Calu3 (cell line): Measurements from ENCODE around the gene RSPH9. TPM values are rescaled to one million over a fixed set of nuclear protein-coding genes. Genes with fewer than 3 reads are reported as not detected.

Experiments used
- Bru-seq: library from RNA; stranded (reverse); fragments of 400-500 nt; gene quantifications from one replicate; lab custom pipeline; 2021; lab: Mats Ljungman, UMichigan
- BruChase-seq, 2 experiments: library from RNA; stranded (reverse); fragments of 400-500 nt; gene quantifications; one replicate each; lab custom pipeline; 2021; lab: Mats Ljungman, UMichigan
- BruUV-seq: library from RNA; stranded (reverse); fragments of 400-500 nt; replicated peaks from 2 replicates; lab custom pipeline; 2021; lab: Mats Ljungman, UMichigan
- CTCF ChIA-PET: fragments of 300-600 bp; sonication (Branson Sonifier 250); formaldehyde crosslinking; loops from one replicate; lab custom pipeline; 2022; ENCODE audit warnings: antibody characterized with exemption; lab: Charles Lee
- DNase-seq: peaks from one replicate; pipeline ENCODE4 v3.0.0; 2022
- H3K27ac Mint-ChIP-seq: one replicate; pipeline ENCODE4 v1.8.0; 2022; ENCODE audit warnings: mixed read lengths; ENCODE audit not compliant: unreplicated experiment
- H3K27me3 Mint-ChIP-seq: one replicate; pipeline ENCODE4 v1.8.0; 2022; ENCODE audit warnings: mixed read lengths; ENCODE audit not compliant: unreplicated experiment
- H3K36me3 Mint-ChIP-seq: one replicate; pipeline ENCODE4 v1.8.0; 2022; ENCODE audit warnings: mild to moderate bottlenecking, moderate library complexity, mixed read lengths; ENCODE audit not compliant: insufficient read depth, unreplicated experiment
- H3K4me1 Mint-ChIP-seq: one replicate; pipeline ENCODE4 v1.8.0; 2022; ENCODE audit warnings: mild to moderate bottlenecking, low read depth, mixed read lengths; ENCODE audit not compliant: unreplicated experiment
- H3K4me3 Mint-ChIP-seq: one replicate; pipeline ENCODE4 v1.8.0; 2022; ENCODE audit warnings: mild to moderate bottlenecking, low read depth, moderate library complexity, mixed read lengths; ENCODE audit not compliant: unreplicated experiment
- H3K9me3 Mint-ChIP-seq: one replicate; pipeline ENCODE4 v1.8.0; 2022; ENCODE audit warnings: low read depth, mixed read lengths; ENCODE audit not compliant: unreplicated experiment
- intact Hi-C: fragments of 100-400 bp; cut with micrococcal nuclease; formaldehyde crosslinking; loops from one replicate; pipeline ENCODE4 v1.10.0; 2022; ENCODE audit not compliant: unreplicated experiment
- long read RNA-seq: library from polyadenylated mRNA; stranded (forward); transcript quantifications from one replicate; pipeline ENCODE4 v2.0.0, GENCODE V29; 2022
- total RNA-seq: library from RNA; stranded (reverse); gene quantifications from 2 replicates; pipeline ENCODE4 v1.2.3, GENCODE V29; 2022
- TF ChIP-seq, protein P1 (sequence below): fragments of 200-600 bp; IDR thresholded peaks from one replicate; pipeline ENCODE4 v1.8.0; 2022; ENCODE audit warnings: antibody characterized with exemption; ENCODE audit not compliant: unreplicated experiment

RSPH9 gene, protein sequence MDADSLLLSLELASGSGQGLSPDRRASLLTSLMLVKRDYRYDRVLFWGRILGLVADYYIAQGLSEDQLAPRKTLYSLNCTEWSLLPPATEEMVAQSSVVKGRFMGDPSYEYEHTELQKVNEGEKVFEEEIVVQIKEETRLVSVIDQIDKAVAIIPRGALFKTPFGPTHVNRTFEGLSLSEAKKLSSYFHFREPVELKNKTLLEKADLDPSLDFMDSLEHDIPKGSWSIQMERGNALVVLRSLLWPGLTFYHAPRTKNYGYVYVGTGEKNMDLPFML
- total RNA-seq: 0.15 and 0.19 TPM in 2 replicates
- Bru-seq, nascent RNA: percentile 40 among the genes with signal in this experiment
- percentile 51 among the genes with signal in this experiment for BruChase-seq, experiment 1, labeled RNA remaining after a 6-hour chase
- BruChase-seq, experiment 2, labeled RNA remaining after a 2-hour chase: percentile 49 among the genes with signal in this experiment
- long read RNA-seq, partial matches to known transcripts: 0 of 2 reads
- long read RNA-seq, other reads (novel, unspliced or antisense): 2 of 2 reads

DNA sequence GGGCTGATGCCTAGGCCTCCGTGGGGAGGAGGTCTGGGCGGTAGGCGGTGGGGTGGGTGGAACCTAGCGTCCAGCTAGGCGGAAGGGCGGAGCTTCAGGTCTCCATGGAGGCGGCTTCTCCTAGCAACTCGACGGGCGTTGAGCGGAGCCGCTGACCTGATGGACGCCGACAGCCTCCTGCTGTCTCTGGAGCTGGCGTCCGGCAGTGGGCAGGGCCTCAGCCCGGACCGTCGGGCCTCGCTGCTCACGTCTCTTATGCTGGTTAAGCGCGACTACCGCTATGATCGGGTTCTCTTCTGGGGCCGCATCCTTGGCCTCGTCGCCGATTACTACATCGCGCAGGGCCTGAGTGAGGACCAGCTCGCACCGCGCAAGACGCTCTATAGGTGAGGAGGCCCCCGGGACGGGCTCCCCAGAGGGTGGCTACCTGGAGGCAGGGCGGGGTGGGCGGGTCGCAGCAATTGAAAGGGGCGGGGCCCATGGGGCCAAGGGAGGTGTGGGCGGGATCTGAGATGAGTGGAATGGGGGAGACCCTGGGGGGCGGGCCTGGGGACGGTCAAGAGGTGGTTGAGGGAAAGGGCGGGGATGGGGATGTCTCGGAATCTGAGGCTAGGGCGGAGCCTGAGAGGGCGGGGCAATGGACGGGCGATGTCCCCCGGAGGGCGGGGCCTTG, at the start of gene RSPH9:
RSPH9 (plus strand) TSS at position 97 of the 673 bp plus-strand sequence; CDS start at position 160, 63 bp downstream.
- TF ChIP-seq, protein P1, sequence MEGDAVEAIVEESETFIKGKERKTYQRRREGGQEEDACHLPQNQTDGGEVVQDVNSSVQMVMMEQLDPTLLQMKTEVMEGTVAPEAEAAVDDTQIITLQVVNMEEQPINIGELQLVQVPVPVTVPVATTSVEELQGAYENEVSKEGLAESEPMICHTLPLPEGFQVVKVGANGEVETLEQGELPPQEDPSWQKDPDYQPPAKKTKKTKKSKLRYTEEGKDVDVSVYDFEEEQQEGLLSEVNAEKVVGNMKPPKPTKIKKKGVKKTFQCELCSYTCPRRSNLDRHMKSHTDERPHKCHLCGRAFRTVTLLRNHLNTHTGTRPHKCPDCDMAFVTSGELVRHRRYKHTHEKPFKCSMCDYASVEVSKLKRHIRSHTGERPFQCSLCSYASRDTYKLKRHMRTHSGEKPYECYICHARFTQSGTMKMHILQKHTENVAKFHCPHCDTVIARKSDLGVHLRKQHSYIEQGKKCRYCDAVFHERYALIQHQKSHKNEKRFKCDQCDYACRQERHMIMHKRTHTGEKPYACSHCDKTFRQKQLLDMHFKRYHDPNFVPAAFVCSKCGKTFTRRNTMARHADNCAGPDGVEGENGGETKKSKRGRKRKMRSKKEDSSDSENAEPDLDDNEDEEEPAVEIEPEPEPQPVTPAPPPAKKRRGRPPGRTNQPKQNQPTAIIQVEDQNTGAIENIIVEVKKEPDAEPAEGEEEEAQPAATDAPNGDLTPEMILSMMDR: no peak
- DNase-seq: no peak
- H3K4me3 Mint-ChIP-seq: no peak within 1 kb of the TSS
- no peak within 1 kb of the TSS for H3K27ac Mint-ChIP-seq
- intact Hi-C loops: no loop called here
- peaks cover 23% of the 10 kb centered on the region for H3K36me3 Mint-ChIP-seq
- no TSS peak for BruUV-seq
- H3K9me3 Mint-ChIP-seq: no peaks in the 10 kb centered on the region
- peaks cover 5% of the 10 kb centered on the region for H3K4me1 Mint-ChIP-seq
- CTCF ChIA-PET: no interaction called here
- no peaks in the 10 kb centered on the region for H3K27me3 Mint-ChIP-seq

DNA sequence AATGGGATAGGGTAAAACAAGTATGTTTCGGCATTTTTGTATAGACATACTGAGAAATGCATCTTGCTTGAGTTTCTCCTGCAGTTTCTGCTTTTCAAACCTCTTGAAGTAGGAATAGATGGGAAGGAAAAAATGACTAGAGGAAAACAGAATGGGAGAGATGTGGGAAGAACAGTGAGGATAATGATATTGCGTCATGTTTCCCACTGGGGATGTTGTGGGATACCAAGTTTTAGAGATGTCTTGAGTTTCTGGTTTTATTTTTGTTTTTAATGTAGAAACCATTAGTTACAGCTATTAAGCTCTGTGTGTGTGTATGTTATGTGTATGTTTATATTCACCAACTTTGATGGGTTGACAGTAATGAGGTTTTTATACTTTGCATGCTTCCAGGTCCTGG, 44.2 kb upstream of the RSPH9 start:
- intact Hi-C loops: no loop called here
- no peaks in the 10 kb centered on the region for H3K9me3 Mint-ChIP-seq
- TF ChIP-seq, protein P1: no peak

DNA sequence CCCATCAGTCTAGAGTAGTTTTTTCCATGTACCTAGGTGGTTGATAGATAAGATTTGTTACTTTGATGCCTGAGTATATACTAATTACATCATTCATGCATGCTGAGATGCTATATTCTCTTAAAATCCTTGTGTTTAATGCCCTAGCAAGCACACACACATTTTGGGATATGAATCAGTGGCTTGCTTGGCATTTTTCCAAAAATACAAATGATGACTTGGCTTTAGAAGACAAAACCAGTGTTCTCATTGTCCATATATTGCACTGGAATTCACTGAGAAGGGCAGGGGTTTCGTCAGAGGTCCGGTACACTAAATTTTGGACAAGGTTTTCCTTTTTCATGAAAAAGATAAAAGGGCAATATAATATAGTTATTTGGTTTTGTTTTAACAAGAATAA, 40.7 kb upstream of the RSPH9 start:
- intact Hi-C loops: no loop called here
- H3K4me3 Mint-ChIP-seq: no peak overlapping the region
- H3K4me1 Mint-ChIP-seq: peaks cover 14% of the 10 kb centered on the region
- no peak overlapping the region for H3K27ac Mint-ChIP-seq
- no TSS peak for BruUV-seq
- CTCF ChIA-PET: no interaction called here
- no peaks in the 10 kb centered on the region for H3K9me3 Mint-ChIP-seq
- no peak for DNase-seq
- TF ChIP-seq, protein P1: no peak
- H3K36me3 Mint-ChIP-seq: peaks cover 61% of the 10 kb centered on the region
- no peaks in the 10 kb centered on the region for H3K27me3 Mint-ChIP-seq

More for the DNA sequence above, 44.2 kb upstream of the RSPH9 start:
- no TSS peak for BruUV-seq
- Mint-ChIP-seq H3K4me1 (no peaks in the 10 kb centered on the region), H3K27me3 (no peaks in the 10 kb centered on the region), H3K4me3 (no peak overlapping the region), H3K27ac (no peak overlapping the region), H3K36me3 (peaks cover 50% of the 10 kb centered on the region)
- no peak for DNase-seq
- CTCF ChIA-PET: interaction anchor here (1.0 kb wide), 1 partner anchor 17 kb away, joined by 3 read pairs; no protein-coding TSS in a partner anchor

DNA sequence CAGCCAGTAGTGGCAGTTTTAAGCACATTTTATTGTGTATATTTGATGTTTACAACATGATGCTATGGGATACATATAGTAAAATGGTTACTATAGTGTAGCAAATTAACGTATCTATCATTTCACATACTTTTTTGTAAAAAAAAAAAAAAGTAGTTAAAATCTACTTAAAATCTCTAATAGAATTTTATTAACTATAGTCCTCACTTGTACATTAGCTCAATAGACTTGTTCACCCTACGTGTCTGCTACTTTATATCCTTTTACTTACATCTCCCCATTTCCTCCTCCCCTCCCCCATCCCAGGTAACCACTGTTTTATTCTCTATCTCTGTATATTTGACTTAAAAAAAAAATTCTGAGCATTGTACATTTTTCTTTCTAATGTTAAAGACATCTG, 38.8 kb upstream of the RSPH9 start:
- Mint-ChIP-seq H3K36me3 (peaks cover 61% of the 10 kb centered on the region), H3K27ac (peak overlapping the region; percentile 63), H3K4me1 (peaks cover 15% of the 10 kb centered on the region), H3K4me3 (no peak overlapping the region), H3K9me3 (no peaks in the 10 kb centered on the region), H3K27me3 (no peaks in the 10 kb centered on the region)
- BruUV-seq: no TSS peak
- CTCF ChIA-PET: interaction anchor here (0.6 kb wide), 2 partner anchors 367 to 691 kb away, joined by 4 read pairs; no protein-coding TSS in a partner anchor
- DNase-seq: no peak
- intact Hi-C loops: no loop called here
- TF ChIP-seq, protein P1: no peak
